ENCODE data around the gene COA3.

DNA sequence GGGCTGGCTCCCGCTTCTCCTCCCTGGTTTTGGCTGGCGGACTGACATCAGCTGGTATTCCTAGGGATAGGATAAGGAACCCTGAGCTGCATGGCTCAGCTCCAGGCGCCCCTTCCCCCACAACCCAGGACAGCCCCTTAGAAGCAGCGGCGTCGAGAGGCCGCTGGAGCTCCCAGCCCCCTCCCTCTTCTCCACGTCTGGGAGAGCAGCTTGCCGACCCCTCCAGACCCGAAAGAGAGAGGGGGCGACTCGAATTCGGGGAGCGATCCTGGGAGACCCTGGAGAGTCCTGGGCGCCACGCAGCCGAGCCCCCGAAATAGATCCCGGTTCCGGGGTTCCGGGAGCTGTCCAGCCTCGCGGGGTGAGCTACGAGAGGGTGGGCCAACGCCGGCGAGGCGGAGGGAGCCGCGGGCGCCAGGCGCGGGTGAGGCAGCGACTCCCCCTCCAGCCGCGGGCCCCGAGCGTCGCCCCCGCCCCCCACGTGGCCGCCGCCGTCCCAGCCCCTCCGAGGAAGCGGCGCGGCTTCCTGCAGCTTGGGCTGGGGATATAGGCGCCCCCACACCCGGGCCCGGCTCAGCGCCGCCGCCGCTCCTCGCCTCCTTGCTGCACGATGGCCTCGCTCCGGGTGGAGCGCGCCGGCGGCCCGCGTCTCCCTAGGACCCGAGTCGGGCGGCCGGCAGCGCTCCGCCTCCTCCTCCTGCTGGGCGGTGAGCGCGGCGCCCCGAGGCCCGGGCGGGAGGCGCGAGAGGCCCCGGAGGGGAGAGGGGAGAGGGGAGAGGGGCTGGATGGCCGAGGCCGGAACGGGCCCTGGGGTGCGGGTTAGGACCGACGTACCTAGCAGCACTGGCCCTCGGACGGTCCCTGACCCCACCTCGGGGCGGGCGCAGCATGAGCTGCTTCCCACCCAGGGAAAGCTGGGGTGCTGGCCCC lies 37.6 kb downstream of the COA3 start, which contains the start of gene RAMP2:
- TF ChIP-seq, protein P1, sequence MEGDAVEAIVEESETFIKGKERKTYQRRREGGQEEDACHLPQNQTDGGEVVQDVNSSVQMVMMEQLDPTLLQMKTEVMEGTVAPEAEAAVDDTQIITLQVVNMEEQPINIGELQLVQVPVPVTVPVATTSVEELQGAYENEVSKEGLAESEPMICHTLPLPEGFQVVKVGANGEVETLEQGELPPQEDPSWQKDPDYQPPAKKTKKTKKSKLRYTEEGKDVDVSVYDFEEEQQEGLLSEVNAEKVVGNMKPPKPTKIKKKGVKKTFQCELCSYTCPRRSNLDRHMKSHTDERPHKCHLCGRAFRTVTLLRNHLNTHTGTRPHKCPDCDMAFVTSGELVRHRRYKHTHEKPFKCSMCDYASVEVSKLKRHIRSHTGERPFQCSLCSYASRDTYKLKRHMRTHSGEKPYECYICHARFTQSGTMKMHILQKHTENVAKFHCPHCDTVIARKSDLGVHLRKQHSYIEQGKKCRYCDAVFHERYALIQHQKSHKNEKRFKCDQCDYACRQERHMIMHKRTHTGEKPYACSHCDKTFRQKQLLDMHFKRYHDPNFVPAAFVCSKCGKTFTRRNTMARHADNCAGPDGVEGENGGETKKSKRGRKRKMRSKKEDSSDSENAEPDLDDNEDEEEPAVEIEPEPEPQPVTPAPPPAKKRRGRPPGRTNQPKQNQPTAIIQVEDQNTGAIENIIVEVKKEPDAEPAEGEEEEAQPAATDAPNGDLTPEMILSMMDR (IDR thresholded peaks at IDR 0.05): no peak
- no peak for TF ChIP-seq POLR2A (IDR thresholded peaks at IDR 0.05)
